Fibroblast of skin of abdomen (primary cell): ENCODE results near the gene PITX1.

Experiments
- DNase-seq: peaks from one replicate; pipeline ENCODE4 v3.0.0-alpha.2; 2013

The PITX1 gene

DNA sequence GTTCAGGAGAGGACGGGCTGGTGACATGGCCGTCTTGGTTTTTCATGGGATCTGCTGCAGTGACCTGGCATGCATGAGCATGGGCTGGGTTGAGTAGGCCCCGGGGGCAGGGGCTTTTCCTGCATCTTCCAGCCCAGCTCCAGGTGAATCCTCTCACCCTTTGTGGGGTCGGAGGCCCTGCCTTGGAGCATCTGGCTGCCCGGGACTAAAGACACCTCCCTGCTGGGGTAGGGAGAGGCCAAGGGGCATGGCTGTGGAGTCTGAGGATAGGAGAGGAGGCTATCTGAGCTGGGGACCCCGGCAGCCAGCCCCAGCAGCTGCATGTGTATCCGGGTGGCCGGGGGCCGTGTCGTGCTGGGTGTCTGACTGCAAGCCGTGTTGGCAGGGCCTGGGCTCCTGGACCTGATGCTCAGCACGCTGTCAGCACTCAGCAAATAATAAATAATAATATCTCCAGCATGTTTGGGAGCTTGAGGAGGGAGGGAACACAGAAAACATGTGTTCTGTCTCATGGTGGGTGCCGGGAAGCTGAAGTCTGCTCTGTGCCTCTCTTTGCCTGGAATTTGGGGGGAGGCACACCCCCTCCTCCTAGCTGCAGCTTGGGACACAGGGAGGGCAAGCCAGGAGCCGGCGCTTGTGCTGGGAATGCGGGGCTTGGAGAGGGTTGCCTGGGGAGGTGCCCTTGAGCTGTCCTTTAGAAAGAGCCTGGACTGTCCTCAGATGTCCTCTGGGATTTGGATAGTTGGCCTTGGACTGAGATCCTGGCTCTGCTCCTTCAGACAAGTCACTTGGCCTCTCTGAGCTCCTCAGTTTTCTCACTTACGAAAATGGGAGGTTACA lies 28.4 kb upstream of the PITX1 start:
- no peak for DNase-seq

DNA sequence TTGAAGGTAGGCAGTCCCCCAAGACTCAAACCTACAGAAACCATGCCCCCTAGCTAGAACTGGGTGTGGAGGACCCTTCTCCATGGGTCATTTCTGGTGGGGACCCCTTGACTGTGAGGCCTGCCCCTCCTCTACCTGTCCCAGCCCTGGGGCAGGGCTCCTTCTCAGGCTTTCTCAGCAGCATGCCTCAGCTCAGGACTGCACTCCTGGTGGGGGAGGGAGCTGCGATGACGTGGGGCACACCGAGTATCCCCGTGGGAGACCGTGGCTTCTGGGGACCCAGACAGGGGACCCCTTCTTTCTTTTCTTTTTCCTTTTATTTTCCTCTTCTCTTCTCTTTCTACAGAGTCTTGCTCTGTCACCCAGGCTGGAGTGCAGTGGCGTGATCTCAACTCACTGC lies 27.0 kb upstream of the PITX1 start:
- DNase-seq, result no peak

DNA sequence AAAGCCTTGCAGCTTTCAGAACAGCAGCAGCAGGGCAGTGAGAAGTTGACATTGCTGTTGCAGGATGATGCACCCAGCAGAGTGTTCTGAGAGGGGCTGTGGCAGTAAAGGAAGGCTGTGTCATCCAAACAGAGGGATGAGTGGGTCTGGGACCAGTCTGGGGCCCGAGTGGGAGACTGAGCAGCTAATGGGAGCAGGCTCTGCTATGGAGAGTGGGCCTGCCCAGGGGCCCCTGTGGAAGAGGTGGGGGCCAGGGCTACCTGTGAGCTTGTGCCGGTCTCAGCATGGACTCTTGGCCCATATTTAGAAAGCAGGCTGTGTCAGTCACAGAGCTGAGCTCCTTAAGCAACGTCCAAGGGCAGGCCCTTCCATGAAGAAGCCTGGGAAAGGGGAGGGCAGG lies 26.0 kb upstream of the PITX1 start:
- DNase-seq, result no peak

DNA sequence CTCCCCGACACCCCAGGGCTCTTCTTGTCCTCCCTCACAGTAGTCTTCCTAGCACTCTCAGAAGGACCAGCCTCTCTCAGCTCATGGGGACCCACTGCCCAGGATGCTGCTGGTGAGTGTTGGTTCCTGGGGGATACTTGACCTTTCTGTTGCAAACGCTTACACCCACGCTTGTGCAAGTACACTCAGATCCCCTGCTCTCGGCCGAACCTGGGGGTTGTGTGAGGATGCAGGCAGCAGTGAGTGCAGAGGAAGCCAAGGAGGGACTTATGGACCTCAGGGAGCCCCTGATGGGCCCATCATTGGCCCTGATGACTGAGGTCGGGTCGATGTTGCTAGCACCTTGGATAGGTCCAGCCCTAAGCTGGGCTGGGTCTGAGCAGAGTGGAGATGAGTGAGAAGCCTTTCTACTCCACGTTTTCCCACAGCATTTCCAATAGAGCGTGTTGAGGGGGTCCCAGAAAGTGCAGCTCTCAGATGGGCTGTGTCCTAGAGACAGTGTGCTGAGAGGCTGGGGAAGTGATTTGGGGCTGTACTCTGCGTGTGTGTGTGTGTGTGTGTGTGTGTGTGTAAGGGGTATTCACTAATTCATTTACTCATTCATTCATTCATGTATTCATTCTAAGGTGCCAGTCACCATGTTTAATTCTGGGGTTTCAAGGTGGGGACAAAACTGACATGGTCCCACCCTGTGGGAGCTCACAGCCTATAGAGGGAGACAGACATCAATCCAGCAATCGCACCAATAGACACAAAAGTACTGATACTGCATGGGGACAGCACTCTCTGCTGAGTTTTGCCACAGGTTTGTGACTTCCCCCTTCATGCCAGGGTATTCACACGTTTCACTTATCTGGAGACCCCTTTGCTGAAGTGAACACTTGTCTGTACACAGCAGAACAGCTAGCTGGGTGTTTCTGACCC lies 25.2 kb upstream of the PITX1 start:
- DNase-seq, result no peak

DNA sequence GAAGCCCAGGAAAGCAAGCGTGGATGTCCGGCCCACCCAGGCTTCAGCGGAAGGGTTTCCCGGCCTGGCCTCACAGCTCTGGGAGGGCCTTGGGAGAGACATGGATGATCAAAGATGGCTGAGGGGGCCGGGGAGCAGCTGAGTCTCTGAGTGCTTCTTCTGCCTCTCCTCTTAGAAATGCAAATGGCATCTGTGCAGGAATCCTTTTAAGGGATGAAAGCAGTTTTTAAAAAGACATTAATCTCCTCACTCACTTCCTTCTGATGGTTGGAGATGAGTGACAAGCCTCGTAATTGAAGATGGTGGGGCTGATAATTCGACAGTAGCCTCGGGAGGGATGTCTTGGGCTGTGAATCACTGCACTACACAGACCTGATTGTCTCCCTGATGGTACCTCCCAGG lies 24.3 kb upstream of the PITX1 start:
- DNase-seq, result peak; percentile 70

DNA sequence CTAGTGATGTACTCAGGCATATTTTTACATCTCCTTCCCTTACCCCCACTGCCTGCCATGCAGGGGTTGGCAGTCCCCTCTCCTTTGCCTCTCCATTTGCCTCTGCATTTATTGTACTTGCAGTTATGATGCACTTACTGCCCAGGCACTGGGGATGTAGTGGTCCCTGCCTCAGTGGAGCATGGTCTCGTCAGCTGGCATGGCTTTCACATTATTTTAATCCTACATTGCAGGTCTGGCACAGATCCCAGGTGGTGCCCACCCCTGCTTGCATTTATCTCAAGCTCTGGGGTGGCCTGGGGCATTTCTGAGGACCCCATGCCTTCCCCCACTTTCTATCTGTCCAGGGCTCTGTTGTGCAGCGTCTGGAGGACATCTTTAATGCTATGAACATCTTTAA lies 23.2 kb upstream of the PITX1 start:
- DNase-seq, result no peak

DNA sequence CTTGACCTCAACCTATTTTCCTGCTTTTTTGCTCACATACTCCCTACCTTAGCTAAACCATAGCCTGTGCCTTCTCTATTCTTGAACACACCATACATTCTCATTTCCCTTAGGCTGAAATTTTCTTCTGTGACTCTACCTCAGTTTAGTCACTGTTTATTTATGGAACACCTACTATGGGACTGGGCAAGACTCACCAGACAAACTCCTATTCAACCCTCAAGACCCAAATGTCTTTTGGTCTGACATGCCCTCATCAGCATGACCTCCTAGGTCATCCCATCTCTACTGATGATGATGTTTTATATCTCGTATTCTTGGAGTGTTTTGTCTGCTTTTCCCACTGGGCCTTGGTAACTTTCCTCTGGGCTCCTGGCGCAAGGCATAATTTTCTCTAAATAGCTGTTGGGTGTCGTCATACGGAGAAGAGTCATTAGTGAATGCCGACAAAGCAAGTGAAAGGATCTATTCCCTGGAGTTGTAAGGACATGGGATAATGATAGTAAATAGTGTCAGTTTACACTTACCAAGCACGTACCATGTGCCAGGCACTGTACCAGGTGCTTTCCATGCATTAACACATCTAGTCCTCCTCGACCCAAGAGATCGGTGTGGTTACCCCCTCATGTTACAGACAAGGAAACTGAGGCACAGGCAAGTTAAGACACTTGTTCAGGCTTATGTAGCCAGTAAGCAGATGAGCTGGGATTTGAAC lies 22.4 kb upstream of the PITX1 start:
- no peak for DNase-seq

DNA sequence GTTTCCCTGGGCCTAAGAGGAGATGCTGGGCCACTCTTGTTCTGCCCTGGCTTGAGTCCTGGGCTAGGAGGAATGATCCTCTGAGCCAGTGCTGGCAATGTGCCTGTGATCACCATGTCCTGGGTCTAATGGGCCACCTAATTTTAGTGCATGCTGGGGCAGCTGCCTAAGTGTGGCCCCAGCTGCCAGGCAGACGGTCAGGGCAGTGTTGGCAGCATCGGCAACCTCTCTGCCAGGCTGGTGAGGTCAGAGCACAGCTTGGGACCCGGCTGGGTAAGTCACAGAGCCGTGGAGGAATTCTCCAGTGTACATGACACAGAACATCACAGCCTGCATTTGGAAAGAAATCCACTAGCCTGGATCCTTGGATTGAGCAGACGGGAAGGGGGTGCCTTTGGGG lies 21.4 kb upstream of the PITX1 start:
- no peak for DNase-seq

DNA sequence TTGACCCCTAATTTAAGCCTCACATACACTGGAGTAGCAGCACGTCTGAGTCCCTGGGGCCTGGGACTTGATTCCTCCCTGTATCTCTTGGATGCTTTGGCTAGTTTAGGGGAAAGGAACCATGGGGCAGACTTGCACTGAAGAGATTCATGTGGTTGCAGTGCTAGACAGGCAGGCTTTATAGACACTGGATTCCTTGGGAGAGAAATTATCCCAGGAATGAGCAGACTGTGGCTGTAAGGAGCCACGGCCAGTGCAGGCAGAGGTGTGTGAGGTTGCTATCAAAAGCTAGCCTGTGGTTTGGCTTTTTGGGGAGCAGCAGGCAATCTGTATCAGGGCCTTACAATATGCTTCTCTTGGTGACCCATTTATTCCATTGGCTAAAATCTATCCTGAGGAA lies 20.5 kb upstream of the PITX1 start:
- no peak for DNase-seq

DNA sequence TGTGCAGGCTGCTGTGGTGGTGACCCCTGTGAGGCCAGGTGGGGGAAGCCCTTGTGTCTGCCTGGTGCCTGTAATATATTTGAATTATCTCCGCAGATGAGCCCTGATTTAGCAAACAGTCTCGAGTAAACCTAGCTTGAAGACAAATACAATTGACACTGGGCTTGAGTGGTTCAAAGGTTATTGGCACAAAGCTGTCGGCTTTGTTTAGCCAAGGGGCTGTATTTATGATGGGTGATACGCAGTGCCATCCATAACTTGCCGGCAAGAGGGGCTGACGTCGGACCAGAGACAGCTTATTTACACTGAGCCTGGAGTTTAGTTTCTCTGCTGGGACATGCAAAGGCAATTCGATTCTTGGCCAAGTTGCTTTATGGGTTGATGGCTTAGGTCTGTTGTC lies 20.0 kb upstream of the PITX1 start:
- no peak for DNase-seq

DNA sequence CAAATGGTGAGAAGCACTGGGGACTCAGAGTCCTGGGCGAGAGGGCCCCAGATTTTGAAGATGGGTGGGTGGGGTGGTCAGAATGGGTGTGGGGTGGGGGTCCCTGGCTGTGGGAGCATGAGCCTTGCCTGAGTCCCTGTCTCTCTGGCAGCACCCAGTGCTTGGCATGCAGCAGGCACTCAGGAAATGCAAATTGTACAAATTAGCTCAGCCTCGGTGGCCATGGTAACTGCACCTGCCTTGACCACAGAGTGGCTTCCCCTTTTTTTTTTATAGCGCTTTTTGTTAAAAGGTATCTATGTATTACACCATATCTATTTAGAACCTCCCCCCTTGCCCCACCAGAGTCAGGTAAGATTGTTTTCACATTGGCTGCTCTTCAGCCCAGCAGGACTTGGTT lies 19.2 kb upstream of the PITX1 start:
- no peak for DNase-seq

DNA sequence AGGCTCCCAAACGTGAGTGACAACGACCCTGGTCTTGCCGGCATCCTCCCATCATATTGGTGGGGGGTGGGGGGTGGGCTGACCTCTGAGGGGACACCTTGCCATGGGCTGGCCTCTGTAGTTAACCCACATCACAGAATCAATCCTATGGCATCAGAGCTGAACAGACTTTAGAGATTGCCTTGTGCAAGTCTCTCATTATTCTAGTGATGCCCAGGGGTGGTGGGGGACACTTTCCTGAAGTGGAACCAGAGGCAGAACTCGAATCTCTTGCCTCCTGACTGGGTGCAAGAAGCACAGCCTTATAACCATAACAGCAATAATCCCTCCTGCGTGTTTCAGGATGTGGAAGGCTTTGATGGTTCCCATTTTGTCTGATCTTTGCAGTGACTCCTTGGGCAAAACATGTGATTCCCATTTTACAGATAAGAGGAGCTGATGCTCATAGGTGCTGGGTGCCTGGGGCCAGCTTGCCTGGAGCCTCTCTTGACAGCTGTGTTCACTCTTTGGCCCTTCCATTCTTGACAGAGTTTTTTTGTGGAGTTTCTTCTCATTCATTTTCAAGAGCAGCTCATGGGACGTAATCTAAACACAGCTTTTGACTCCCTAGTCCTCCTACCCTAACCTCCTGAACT lies 18.6 kb upstream of the PITX1 start:
- DNase-seq, result no peak

DNA sequence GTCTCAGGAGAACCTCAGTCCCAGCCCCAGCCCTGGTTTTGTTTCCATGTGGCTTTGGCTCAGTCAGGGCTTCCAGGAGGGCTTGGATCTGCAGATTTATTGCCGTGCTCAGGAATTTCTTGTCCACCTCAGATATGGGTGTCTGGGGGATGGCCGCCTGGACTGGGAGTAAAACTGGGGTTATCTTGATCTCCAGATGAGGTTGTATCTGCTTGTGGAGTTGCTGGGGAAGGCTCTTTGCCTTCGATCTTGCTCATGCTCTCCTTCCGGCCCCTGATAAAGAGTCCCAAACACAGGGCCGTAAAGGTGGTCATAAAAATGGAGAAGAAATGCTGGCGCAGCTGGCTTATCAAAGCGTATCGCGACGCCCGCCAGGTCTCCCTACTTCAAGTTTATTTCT lies 17.8 kb upstream of the PITX1 start:
- DNase-seq, result no peak

DNA sequence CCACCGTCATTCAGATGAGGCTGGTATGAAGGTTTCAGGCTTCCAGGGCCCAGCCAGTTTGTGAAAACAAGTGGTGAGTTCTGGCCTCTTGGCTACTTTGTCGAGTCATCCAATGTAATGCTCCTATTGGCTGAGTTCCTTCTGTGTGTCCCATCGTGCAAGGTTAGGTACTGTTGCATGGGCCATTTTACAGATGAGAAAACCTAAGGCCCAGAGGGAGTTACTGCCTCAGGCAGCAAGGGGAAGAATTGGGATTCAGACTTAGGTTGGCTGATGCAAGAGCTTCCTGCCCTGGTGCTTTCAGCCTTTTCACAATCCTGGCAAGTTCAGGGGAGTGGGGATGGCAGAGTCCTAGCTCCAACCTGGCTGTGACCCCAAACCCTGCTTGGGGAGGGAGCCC lies 17.4 kb upstream of the PITX1 start:
- no peak for DNase-seq

DNA sequence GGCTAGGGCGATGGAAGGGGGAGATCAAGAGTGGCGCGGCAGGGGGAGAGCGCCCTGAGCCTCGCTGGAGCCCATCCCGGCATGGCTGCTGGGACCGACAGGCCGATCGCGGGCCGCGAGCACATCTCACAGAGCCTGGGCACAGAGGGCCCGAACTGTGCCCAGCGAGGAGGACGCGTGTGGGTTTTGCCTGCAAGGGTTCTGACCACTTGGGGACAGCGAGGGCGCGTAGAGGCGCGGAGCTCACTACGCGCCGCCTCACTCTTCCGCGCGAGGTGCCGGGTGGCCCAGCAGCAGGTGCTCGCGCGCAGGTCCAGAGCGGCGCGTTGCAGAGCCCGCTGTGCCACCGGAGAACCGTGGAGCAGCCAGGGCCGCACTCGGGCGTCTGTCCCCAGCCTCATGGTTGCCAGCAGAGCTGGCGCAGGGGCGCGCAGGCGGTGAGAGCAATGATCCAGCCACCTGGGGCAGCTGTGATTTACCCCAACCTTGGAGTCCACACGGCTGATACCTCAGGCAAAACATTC lies 16.3 kb upstream of the PITX1 start:
- no peak for DNase-seq

DNA sequence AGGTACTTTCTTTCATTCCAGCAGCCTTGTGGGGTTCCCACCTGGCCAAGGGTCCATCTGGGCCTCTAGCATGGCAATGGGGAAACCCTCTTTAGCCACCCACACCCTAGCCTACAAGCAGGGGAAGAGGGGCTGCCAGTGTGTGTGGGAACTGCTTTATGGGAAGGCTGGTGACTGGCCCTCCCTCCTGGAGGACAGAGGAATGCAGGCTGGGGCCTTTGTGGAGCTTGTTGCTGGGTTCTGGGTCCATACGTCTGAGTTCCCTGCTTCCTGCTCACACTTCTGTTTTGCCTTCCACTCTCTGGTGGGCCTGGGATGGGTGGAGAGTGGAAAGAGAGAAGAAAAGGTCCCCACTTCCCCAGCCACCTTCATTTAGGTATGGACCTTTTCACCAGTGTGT lies 14.9 kb upstream of the PITX1 start:
- no peak for DNase-seq

DNA sequence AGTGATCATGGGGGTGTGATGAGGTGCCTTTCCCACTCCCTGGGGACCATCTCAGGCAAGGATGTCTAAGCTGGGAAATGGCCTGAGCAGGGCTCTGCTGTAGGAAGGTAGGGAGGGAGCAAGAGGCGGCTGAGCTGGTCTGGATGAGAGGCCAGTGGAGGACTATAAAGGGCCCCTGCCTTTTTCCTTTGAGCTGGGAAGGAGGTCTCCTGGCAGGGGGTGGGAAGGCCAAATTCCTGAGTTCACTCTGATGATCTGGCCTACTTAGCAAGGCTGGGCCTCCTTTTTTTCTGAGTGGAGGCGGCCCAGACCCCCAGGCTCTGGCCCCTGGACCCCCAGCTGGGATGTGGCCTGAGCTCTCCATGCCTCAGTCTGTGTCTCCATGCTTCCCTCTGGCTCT lies 14.3 kb upstream of the PITX1 start:
- DNase-seq, result no peak

DNA sequence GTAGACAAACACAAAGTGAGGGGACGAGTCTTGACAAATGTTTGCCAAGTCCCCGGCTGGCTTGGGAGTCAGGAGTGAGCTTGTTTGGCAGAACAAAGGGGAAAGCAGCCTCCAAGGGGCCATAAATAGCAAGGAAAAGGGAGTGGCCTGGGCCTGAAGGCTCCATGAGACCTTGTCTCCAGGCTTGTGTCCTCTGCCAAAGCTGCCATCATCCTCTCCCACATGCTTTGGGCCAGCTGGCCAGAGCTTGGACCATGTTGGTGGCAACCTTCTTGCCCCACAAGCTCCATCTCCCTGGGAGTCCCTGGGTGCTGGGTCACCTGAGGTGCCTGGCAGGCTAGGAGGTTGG lies 13.3 kb upstream of the PITX1 start:
- no peak for DNase-seq

DNA sequence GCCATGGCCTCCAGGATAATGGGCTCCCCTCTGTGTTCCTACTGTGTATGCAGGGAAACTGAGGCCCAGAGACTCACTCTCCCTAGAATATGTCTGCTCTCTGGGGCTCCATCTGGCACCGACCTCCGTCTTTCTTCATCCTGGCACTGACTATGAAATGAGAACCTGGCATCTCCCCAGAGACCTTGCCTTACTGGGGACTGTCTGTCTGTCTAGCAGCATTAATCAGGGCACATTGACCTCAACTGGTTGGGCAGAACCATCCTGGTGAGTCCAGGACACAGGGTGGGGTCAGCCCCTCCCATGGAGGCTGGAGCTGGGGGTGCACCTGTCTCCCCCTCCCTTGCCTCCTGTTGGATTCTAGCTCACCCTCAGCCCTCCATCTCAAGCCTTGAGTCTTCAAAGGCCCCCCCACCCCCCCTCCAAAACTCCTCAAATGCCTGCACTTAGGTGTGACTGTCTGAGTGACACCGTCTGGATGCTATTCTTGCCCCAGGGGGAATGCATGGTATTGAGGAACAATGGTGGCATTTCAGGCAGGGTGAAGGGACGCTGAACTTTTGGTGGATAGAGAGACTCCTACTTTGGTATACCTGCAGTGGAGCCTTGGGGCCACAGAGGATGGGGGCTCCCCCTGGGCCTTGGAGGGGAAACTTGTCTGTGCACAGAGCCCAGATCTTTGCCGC lies 12.8 kb upstream of the PITX1 start:
- DNase-seq, result no peak

DNA sequence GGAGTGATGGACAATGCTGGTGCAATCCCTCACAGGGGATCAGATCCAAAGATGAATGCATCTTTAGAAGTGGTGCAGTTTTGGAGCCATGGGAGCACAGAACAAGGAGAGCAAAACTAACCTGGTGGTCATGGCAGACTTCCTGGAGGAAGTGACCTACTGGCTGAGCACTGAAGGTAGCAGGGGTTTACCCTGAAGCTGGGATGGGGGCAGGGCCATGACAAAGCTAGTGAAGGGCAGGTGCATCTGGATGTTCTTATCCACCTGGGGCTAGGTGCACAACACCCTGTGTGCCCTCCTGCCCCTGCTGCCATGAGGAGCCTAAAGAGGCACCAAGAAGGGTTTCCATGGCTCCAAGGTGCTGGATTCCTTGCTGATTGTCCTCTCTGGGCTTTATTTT lies 11.5 kb upstream of the PITX1 start:
- no peak for DNase-seq

DNA sequence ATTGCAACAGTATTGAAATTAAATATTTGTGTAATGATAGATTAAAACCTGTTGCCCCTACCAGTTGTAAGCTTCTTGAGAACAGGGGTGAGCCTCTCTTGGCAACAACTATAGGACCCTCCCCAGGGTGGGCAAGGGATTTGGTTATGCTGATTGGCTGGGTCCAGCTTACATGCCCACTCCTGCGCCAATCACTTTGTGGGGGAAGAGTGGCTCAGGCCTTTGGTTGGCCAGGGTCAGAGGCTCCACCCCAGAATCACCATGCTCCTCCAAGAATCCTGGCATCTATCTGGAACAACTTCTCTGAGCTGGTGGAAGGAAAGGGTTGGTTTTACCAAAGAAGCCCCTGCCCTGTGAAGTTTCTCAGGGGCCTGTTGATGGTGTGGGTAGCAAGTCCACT lies 8.6 kb upstream of the PITX1 start:
- DNase-seq, result no peak

DNA sequence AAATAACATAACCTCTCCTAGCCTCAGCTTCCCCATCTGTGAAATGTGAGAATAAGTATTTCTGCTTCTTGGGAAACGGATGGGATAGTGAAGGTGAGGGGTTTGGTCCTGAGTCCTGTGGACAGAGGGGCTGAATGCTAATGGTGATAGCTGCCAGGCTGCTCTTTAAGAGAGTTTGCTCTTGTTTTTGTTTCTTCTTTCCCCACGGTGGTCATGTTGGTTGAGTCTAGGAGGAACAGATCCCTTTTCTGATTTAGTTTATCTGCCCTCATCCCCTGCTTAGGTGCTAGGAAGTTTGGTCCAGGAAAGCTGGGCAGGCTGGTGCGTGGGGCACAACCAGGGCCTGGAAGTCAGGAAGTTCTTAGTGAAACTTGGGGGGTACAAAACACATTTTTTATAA lies 7.7 kb upstream of the PITX1 start:
- no peak for DNase-seq
